ENCODE results near the gene MAPK6. TPM values are rescaled to one million over a fixed set of nuclear protein-coding genes. Genes with fewer than 3 reads are reported as not detected.

MAPK6 gene
- polyA plus RNA-seq, 3 donors = 8.6 to 11.0 (median 10.2) TPM

GRCh38 chr15:52037889-52038505 lies 19.0 kb downstream of the MAPK6 start:
- H3K4me3 Mint-ChIP-seq = no peak overlapping the region
- H3K36me3 Mint-ChIP-seq = peaks cover 22 to 30% of the 10 kb centered on the region in 2 donors
- H3K4me3 ChIP-seq (replicated peaks in 1 of 3; ENCODE audit: low read depth in 2 of 3, low read length in 3 of 3) = no peak overlapping the region
- H3K36me3 ChIP-seq (replicated peaks in 1 of 2; ENCODE audit: control insufficient read depth in 1 of 2, insufficient read depth in 2 of 2, low read length in 2 of 2) = peaks cover 0 to 10% of the 10 kb centered on the region in 2 donors
- H2AFZ ChIP-seq (ENCODE audit: insufficient read depth, low read depth, low read length, poor library complexity, severe bottlenecking) = no peak overlapping the region
- WGBS (ENCODE audit: insufficient coverage) = 33% methylated on average over 1 of the region's 2 CpGs
- peak overlapping the region in 3 of 7 donors; percentile 19 to 47 (median 24) for H3K27ac Mint-ChIP-seq
- peaks cover 46% of the 10 kb centered on the region for H3K4me1 Mint-ChIP-seq
- peaks cover 13 to 14% of the 10 kb centered on the region in 2 donors for H3K9me3 ChIP-seq (replicated peaks in 1 of 2; ENCODE audit: control insufficient read depth in 1 of 2, insufficient read depth in 1 of 2, low read length in 2 of 2)
- H4K20me1 ChIP-seq (ENCODE audit: insufficient read depth, low read length) = peaks cover 100% of the 10 kb centered on the region
- no peak overlapping the region for H3K4me2 ChIP-seq (replicated peaks; ENCODE audit: extremely low read depth, low read length, poor library complexity, severe bottlenecking)
- peaks cover 100% of the 10 kb centered on the region for H3K79me2 ChIP-seq (ENCODE audit: insufficient read depth, low read length)
- peaks cover 14 to 31% of the 10 kb centered on the region in 2 donors for H3K4me1 ChIP-seq (ENCODE audit: control insufficient read depth in 1 of 2, insufficient read depth in 2 of 2, low read length in 2 of 2)
- H3K27me3 ChIP-seq (ENCODE audit: control insufficient read depth in 2 of 2, insufficient read depth in 2 of 2, low read length in 2 of 2) = no peaks in the 10 kb centered on the region
- peaks cover 14 to 18% (median 17%) of the 10 kb centered on the region in 7 donors for H3K9me3 Mint-ChIP-seq
- DNase-seq = no peak
- no peak overlapping the region for H3K27ac ChIP-seq (ENCODE audit: low read depth in 1 of 2, low read length in 2 of 2)
- no peak overlapping the region for H3K9ac ChIP-seq (ENCODE audit: insufficient read depth, low read length, poor library complexity, severe bottlenecking)
- intact Hi-C loops (cut with micrococcal nuclease) = no loop called here
- no peak for TF ChIP-seq CTCF (IDR thresholded peaks at IDR 0.05)
- H3K27me3 Mint-ChIP-seq (ENCODE audit: low read depth in 3 of 3) = peaks cover 0 to 3% (median 2%) of the 10 kb centered on the region in 3 donors

- no peak overlapping the region for H3K4me3 ChIP-seq (replicated peaks in 1 of 3; ENCODE audit: low read depth in 2 of 3, low read length in 3 of 3)
These were observed 21.1 kb downstream of the MAPK6 start for GRCh38 chr15:52039925-52040781.

More at GRCh38 chr15:52039925-52040781, 21.1 kb downstream of the MAPK6 start:
- peaks cover 7 to 13% of the 10 kb centered on the region in 2 donors for H3K36me3 Mint-ChIP-seq
- peaks cover 14 to 31% of the 10 kb centered on the region in 2 donors for H3K4me1 ChIP-seq (ENCODE audit: control insufficient read depth in 1 of 2, insufficient read depth in 2 of 2, low read length in 2 of 2)
- H3K27me3 ChIP-seq (ENCODE audit: control insufficient read depth in 2 of 2, insufficient read depth in 2 of 2, low read length in 2 of 2) = no peaks in the 10 kb centered on the region
- peak overlapping the region in 1 of 2 donors; percentile 33 for H3K27ac ChIP-seq (ENCODE audit: low read depth in 1 of 2, low read length in 2 of 2)
- WGBS (ENCODE audit: insufficient coverage) = 71% methylated on average over 1 of the region's 3 CpGs
- no peak overlapping the region for H3K4me2 ChIP-seq (replicated peaks; ENCODE audit: extremely low read depth, low read length, poor library complexity, severe bottlenecking)
- H3K79me2 ChIP-seq (ENCODE audit: insufficient read depth, low read length) = peaks cover 100% of the 10 kb centered on the region
- H4K20me1 ChIP-seq (ENCODE audit: insufficient read depth, low read length) = peaks cover 98% of the 10 kb centered on the region
- H3K9me3 Mint-ChIP-seq = no peaks in the 10 kb centered on the region
- peak in 2 of 3 donors; percentile 32 to 38 for DNase-seq
- no peak overlapping the region for H3K9ac ChIP-seq (ENCODE audit: insufficient read depth, low read length, poor library complexity, severe bottlenecking)
- intact Hi-C loops (cut with micrococcal nuclease) = no loop called here
- no peak overlapping the region for H3K4me3 Mint-ChIP-seq
- H3K27me3 Mint-ChIP-seq (ENCODE audit: low read depth in 3 of 3) = peaks cover 0 to 2% (median 2%) of the 10 kb centered on the region in 3 donors
- no peak overlapping the region for H2AFZ ChIP-seq (ENCODE audit: insufficient read depth, low read depth, low read length, poor library complexity, severe bottlenecking)
- TF ChIP-seq CTCF (IDR thresholded peaks at IDR 0.05) = no peak
- H3K27ac Mint-ChIP-seq = peak overlapping the region in 6 of 7 donors; percentile 31 to 82 (median 56)
- H3K9me3 ChIP-seq (replicated peaks in 1 of 2; ENCODE audit: control insufficient read depth in 1 of 2, insufficient read depth in 1 of 2, low read length in 2 of 2) = no peaks in the 10 kb centered on the region
- H3K36me3 ChIP-seq (replicated peaks in 1 of 2; ENCODE audit: control insufficient read depth in 1 of 2, insufficient read depth in 2 of 2, low read length in 2 of 2) = no peaks in the 10 kb centered on the region
- peaks cover 48% of the 10 kb centered on the region for H3K4me1 Mint-ChIP-seq

Data from CD14-positive monocyte (primary cell).